GM23338 (cell line): ENCODE data around the gene PDZD7. TPM values are rescaled to one million over a fixed set of nuclear protein-coding genes. Genes with fewer than 3 reads are reported as not detected.

ENCODE experiments used
- ATAC-seq: fragments of 200-7000 bp; cut with Tn5 transposase; 3 replicates; pipeline ENCODE4 v1.9.1; 2020
- DNase-seq: peaks from one replicate; pipeline ENCODE4 v3.0.0-alpha.2; 2015; ENCODE audit warnings: low spot score
- H2AFZ ChIP-seq: fragments of 200-600 bp; sonication (generic); 2 replicates; pipeline ENCODE4 v1.8.0; 2016; ENCODE audit warnings: antibody characterized with exemption, mild to moderate bottlenecking, moderate library complexity
- H3F3A ChIP-seq: fragments of 200-600 bp; sonication (generic); replicated peaks from 2 replicates; pipeline ENCODE4 v1.8.0; 2017; ENCODE audit warnings: antibody characterized with exemption, mixed run types, low read depth
- H3K27ac ChIP-seq: fragments of 200-600 bp; sonication (generic); 2 replicates; pipeline ENCODE4 v1.6.1; 2016; ENCODE audit warnings: low read depth
- H3K27me3 ChIP-seq: fragments of 200-600 bp; sonication (generic); 2 replicates; pipeline ENCODE4 v1.8.0; 2016; ENCODE audit warnings: mild to moderate bottlenecking, mixed run types, moderate library complexity; ENCODE audit not compliant: insufficient read depth
- H3K36me3 ChIP-seq: fragments of 200-600 bp; sonication (generic); 2 replicates; pipeline ENCODE4 v1.8.0; 2016; ENCODE audit warnings: mild to moderate bottlenecking; ENCODE audit not compliant: insufficient read depth
- H3K4me1 ChIP-seq: fragments of 200-600 bp; sonication (generic); 2 replicates; pipeline ENCODE4 v1.8.0; 2016; ENCODE audit warnings: mild to moderate bottlenecking, moderate library complexity; ENCODE audit not compliant: insufficient read depth
- H3K4me2 ChIP-seq: fragments of 200-600 bp; sonication (generic); 2 replicates; pipeline ENCODE4 v1.7.1; 2017; ENCODE audit warnings: mixed run types
- H3K4me3 ChIP-seq: fragments of 200-600 bp; sonication (generic); 2 replicates; pipeline ENCODE4 v1.6.1; 2016; ENCODE audit warnings: mixed run types
- H3K79me2 ChIP-seq: fragments of 200-600 bp; sonication (generic); replicated peaks from 2 replicates; pipeline ENCODE4 v1.8.0; 2017; ENCODE audit warnings: mild to moderate bottlenecking; ENCODE audit not compliant: insufficient read depth
- H3K9me2 ChIP-seq: fragments of 200-600 bp; sonication (generic); 2 replicates; pipeline ENCODE4 v1.8.0; 2017; ENCODE audit not compliant: insufficient read depth
- H4K20me1 ChIP-seq: fragments of 200-600 bp; sonication (generic); replicated peaks from 2 replicates; pipeline ENCODE4 v1.8.0; 2017; ENCODE audit warnings: mild to moderate bottlenecking; ENCODE audit not compliant: insufficient read depth
- H3K27ac Mint-ChIP-seq: 2 replicates; pipeline ENCODE4 v1.8.0; 2020; ENCODE audit warnings: inconsistent platforms, mild to moderate bottlenecking, moderate library complexity, mixed read lengths
- H3K27me3 Mint-ChIP-seq: 3 replicates; pipeline ENCODE4 v1.8.0; 2022; ENCODE audit warnings: low read depth, mild to moderate bottlenecking, moderate library complexity, mixed read lengths, inconsistent platforms; ENCODE audit not compliant: insufficient read depth, poor library complexity
- H3K36me3 Mint-ChIP-seq: 3 replicates; pipeline ENCODE4 v1.8.0; 2021; ENCODE audit warnings: low read depth, mild to moderate bottlenecking, inconsistent platforms, moderate library complexity, mixed read lengths
- H3K4me1 Mint-ChIP-seq: 3 replicates; pipeline ENCODE4 v1.8.0; 2020; ENCODE audit warnings: mild to moderate bottlenecking, inconsistent platforms, mixed read lengths
- H3K4me3 Mint-ChIP-seq: 3 replicates; pipeline ENCODE4 v1.8.0; 2021; ENCODE audit warnings: moderate library complexity, mild to moderate bottlenecking, inconsistent platforms, mixed read lengths
- H3K9me3 Mint-ChIP-seq: 3 replicates; pipeline ENCODE4 v1.8.0; 2020; ENCODE audit warnings: moderate library complexity, mild to moderate bottlenecking, inconsistent platforms, mixed read lengths
- CREB1 ChIP-seq: fragments of 250-450 bp; sonication (Bioruptor Pico); IDR thresholded peaks from 2 replicates; pipeline ENCODE4 v1.5.0; 2020; ENCODE audit warnings: low read depth, mild to moderate bottlenecking, moderate library complexity
- EZH2 ChIP-seq: fragments of 200-600 bp; sonication (generic); IDR thresholded peaks from one replicate; pipeline ENCODE4 v1.8.0; 2017; ENCODE audit warnings: antibody characterized with exemption, mild to moderate bottlenecking, low read depth; ENCODE audit not compliant: unreplicated experiment
- EZH2phosphoT487 ChIP-seq: fragments of 200-600 bp; sonication (generic); IDR thresholded peaks from one replicate; pipeline ENCODE4 v1.8.1; 2018; ENCODE audit warnings: antibody characterized with exemption; ENCODE audit not compliant: unreplicated experiment
- JUNB ChIP-seq: IDR thresholded peaks from one replicate; pipeline ENCODE4 v1.6.1; 2016; ENCODE audit warnings: antibody characterized with exemption; ENCODE audit not compliant: unreplicated experiment
- POLR2AphosphoS5 ChIP-seq: IDR thresholded peaks from 2 replicates; pipeline ENCODE4 v1.6.1; 2016; ENCODE audit warnings: antibody characterized with exemption, low read depth
- REST ChIP-seq: IDR thresholded peaks from one replicate; pipeline ENCODE4 v1.6.1; 2018; ENCODE audit warnings: antibody characterized with exemption; ENCODE audit not compliant: unreplicated experiment
- STAT1 ChIP-seq: IDR thresholded peaks from one replicate; pipeline ENCODE4 v1.6.1; 2016; ENCODE audit warnings: antibody characterized with exemption; ENCODE audit not compliant: unreplicated experiment
- ZNF114 ChIP-seq: fragments of 250-450 bp; sonication (Bioruptor Pico); IDR thresholded peaks from 2 replicates; pipeline ENCODE4 v1.5.0; 2020; ENCODE audit warnings: mild to moderate bottlenecking, moderate library complexity
- ZNF331 ChIP-seq: fragments of 250-450 bp; sonication (Bioruptor Pico); IDR thresholded peaks from 2 replicates; pipeline ENCODE4 v1.5.0; 2020; ENCODE audit warnings: low read depth, mild to moderate bottlenecking, moderate library complexity
- polyA plus RNA-seq: library from polyadenylated mRNA; unstranded; fragments of >200 nt; fragmentation: Nextera tagmentation; extraction: Ambion mirVana; gene quantifications from 2 replicates; pipeline ENCODE4 v1.2.1, GENCODE V29; 2016
- total RNA-seq: library from RNA; depleted of rRNA; stranded (reverse); fragments of >200 nt; shearing (Covaris generic); gene quantifications from 2 replicates; pipeline ENCODE4 v1.2.3, GENCODE V29; 2014
- TF ChIP-seq, protein P1 (sequence below): fragments of 250-450 bp; sonication (Bioruptor Pico); IDR thresholded peaks from 2 replicates; pipeline ENCODE4 v1.5.0; 2020; ENCODE audit warnings: mild to moderate bottlenecking, moderate library complexity
- TF ChIP-seq, protein P2 (sequence below): IDR thresholded peaks from 2 replicates; pipeline ENCODE4 v1.6.1; 2016; ENCODE audit warnings: antibody characterized with exemption

The PDZD7 gene
- total and polyA plus RNA-seq, 2 experiments from 2014 or later = 1.7 to 2.3 TPM

DNA sequence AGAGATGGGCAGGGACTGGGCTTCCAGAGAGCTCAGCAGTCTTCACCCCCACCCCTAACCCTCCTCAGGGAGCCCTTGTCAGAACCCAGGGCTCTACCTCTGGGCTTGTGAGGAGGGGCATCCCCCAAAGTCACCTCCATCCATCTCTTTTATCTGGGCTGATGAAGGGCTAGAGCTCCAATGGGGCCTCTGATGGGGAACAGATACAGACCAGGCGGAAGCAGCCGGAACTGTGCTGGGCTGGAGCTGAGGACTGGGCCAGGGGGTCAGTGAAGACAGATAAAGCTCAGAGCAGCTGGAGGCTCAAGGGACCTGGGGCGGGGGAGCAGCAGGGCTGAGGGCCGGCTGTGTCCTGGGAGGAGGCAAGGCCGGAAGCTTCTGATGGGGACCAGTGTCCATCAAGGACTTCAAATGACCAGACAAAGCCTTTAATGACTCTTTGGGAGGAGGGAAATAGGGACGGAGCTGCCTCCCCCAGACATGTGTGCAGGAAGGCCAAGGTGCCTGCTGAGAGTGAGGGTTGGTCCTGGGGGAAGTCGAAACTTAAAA is 41.0 kb upstream of the PDZD7 start:
- H3K27me3 Mint-ChIP-seq = peaks cover 61% of the 10 kb centered on the region
- peaks cover 38% of the 10 kb centered on the region for H3K4me1 Mint-ChIP-seq
- H3K36me3 ChIP-seq = no peaks in the 10 kb centered on the region
- H4K20me1 ChIP-seq = no peaks in the 10 kb centered on the region; the same call in 1 of the 2 replicates
- H3K4me3 Mint-ChIP-seq = no peak overlapping the region
- H3K4me2 ChIP-seq = no peak overlapping the region
- H3K79me2 ChIP-seq = no peaks in the 10 kb centered on the region
- H3K27ac ChIP-seq = no peak overlapping the region
- no peaks in the 10 kb centered on the region for H3F3A ChIP-seq
- TF ChIP-seq POLR2AphosphoS5 = no peak
- H3K4me3 ChIP-seq = no peak overlapping the region
- peaks cover 10% of the 10 kb centered on the region for H3K4me1 ChIP-seq
- DNase-seq (no peak), ATAC-seq (no peak; the same call in 1 of the 3 replicates)
- H3K27ac Mint-ChIP-seq = no peak overlapping the region
- no peaks in the 10 kb centered on the region for H3K36me3 Mint-ChIP-seq
- no peaks in the 10 kb centered on the region for H3K9me2 ChIP-seq
- H3K9me3 Mint-ChIP-seq = no peaks in the 10 kb centered on the region
- no peak overlapping the region for H2AFZ ChIP-seq
- H3K27me3 ChIP-seq = peaks cover 86% of the 10 kb centered on the region

- H3K36me3 Mint-ChIP-seq = no peaks in the 10 kb centered on the region
- H3K79me2 ChIP-seq = no peaks in the 10 kb centered on the region
- H3K4me3 ChIP-seq = no peak overlapping the region
- ATAC-seq (no peak), DNase-seq (no peak)
- H3K4me2 ChIP-seq = no peak overlapping the region
- no peak overlapping the region for H3K27ac ChIP-seq
- H3K4me3 Mint-ChIP-seq = no peak overlapping the region
- peaks cover 38% of the 10 kb centered on the region for H3K4me1 Mint-ChIP-seq
- peaks cover 65% of the 10 kb centered on the region for H3K27me3 Mint-ChIP-seq
- no peaks in the 10 kb centered on the region; the same call in 2 of the 3 replicates for H3K9me3 Mint-ChIP-seq
- no peaks in the 10 kb centered on the region; the same call in 1 of the 2 replicates for H4K20me1 ChIP-seq
- no peak overlapping the region for H2AFZ ChIP-seq
- H3F3A ChIP-seq = no peaks in the 10 kb centered on the region
- H3K27ac Mint-ChIP-seq = no peak overlapping the region
- H3K9me2 ChIP-seq = no peaks in the 10 kb centered on the region
- no peaks in the 10 kb centered on the region for H3K36me3 ChIP-seq
- H3K27me3 ChIP-seq = peaks cover 87% of the 10 kb centered on the region
- H3K4me1 ChIP-seq = peaks cover 10% of the 10 kb centered on the region
- TF ChIP-seq EZH2 = no peak
- TF ChIP-seq, protein P1, sequence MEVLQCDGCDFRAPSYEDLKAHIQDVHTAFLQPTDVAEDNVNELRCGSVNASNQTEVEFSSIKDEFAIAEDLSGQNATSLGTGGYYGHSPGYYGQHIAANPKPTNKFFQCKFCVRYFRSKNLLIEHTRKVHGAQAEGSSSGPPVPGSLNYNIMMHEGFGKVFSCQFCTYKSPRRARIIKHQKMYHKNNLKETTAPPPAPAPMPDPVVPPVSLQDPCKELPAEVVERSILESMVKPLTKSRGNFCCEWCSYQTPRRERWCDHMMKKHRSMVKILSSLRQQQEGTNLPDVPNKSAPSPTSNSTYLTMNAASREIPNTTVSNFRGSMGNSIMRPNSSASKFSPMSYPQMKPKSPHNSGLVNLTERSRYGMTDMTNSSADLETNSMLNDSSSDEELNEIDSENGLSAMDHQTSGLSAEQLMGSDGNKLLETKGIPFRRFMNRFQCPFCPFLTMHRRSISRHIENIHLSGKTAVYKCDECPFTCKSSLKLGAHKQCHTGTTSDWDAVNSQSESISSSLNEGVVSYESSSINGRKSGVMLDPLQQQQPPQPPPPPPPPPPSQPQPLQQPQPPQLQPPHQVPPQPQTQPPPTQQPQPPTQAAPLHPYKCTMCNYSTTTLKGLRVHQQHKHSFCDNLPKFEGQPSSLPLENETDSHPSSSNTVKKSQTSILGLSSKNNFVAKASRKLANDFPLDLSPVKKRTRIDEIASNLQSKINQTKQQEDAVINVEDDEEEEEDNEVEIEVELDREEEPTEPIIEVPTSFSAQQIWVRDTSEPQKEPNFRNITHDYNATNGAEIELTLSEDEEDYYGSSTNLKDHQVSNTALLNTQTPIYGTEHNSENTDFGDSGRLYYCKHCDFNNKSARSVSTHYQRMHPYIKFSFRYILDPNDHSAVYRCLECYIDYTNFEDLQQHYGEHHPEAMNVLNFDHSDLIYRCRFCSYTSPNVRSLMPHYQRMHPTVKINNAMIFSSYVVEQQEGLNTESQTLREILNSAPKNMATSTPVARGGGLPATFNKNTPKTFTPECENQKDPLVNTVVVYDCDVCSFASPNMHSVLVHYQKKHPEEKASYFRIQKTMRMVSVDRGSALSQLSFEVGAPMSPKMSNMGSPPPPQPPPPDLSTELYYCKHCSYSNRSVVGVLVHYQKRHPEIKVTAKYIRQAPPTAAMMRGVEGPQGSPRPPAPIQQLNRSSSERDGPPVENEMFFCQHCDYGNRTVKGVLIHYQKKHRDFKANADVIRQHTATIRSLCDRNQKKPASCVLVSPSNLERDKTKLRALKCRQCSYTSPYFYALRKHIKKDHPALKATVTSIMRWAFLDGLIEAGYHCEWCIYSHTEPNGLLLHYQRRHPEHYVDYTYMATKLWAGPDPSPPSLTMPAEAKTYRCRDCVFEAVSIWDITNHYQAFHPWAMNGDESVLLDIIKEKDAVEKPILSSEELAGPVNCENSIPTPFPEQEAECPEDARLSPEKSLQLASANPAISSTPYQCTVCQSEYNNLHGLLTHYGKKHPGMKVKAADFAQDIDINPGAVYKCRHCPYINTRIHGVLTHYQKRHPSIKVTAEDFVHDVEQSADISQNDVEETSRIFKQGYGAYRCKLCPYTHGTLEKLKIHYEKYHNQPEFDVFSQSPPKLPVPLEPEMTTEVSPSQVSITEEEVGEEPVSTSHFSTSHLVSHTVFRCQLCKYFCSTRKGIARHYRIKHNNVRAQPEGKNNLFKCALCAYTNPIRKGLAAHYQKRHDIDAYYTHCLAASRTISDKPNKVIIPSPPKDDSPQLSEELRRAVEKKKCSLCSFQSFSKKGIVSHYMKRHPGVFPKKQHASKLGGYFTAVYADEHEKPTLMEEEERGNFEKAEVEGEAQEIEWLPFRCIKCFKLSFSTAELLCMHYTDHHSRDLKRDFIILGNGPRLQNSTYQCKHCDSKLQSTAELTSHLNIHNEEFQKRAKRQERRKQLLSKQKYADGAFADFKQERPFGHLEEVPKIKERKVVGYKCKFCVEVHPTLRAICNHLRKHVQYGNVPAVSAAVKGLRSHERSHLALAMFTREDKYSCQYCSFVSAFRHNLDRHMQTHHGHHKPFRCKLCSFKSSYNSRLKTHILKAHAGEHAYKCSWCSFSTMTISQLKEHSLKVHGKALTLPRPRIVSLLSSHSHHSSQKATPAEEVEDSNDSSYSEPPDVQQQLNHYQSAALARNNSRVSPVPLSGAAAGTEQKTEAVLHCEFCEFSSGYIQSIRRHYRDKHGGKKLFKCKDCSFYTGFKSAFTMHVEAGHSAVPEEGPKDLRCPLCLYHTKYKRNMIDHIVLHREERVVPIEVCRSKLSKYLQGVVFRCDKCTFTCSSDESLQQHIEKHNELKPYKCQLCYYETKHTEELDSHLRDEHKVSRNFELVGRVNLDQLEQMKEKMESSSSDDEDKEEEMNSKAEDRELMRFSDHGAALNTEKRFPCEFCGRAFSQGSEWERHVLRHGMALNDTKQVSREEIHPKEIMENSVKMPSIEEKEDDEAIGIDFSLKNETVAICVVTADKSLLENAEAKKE = no peak
- TF ChIP-seq ZNF331 (CRISPR knock-in tag) = no peak
- TF ChIP-seq EZH2phosphoT487 = no peak
- no peak for TF ChIP-seq STAT1
- TF ChIP-seq JUNB = no peak
- TF ChIP-seq REST = no peak
- no peak for TF ChIP-seq CREB1 (CRISPR knock-in tag)
- TF ChIP-seq, protein P2, sequence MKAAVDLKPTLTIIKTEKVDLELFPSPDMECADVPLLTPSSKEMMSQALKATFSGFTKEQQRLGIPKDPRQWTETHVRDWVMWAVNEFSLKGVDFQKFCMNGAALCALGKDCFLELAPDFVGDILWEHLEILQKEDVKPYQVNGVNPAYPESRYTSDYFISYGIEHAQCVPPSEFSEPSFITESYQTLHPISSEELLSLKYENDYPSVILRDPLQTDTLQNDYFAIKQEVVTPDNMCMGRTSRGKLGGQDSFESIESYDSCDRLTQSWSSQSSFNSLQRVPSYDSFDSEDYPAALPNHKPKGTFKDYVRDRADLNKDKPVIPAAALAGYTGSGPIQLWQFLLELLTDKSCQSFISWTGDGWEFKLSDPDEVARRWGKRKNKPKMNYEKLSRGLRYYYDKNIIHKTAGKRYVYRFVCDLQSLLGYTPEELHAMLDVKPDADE = no peak
- TF ChIP-seq ZNF114 (CRISPR knock-in tag) = no peak
- TF ChIP-seq POLR2AphosphoS5 = no peak
Measured at GRCh38 chr10:101071267-101071884, 40.4 kb upstream of the PDZD7 start.
